ENCODE measurements around the gene ADAM12. TPM values are rescaled to one million over a fixed set of nuclear protein-coding genes. Genes with fewer than 3 reads are reported as not detected.
"Not testable (repeated sequence)": the region's sequence is repeated elsewhere in the genome, so short reads cannot be mapped to it uniquely, and the experiment has no call there.

The ADAM12 gene
- total RNA-seq, 1 donor from 2014 or later = 1.3 TPM

GRCh38 chr10:126380352-126381076 is 7.8 kb downstream of the ADAM12 start:
- no peak for DNase-seq (ENCODE audit: low spot score)
- intact Hi-C loops (cut with DNase I) = no loop called here

GRCh38 chr10:126379166-126379565 is 9.1 kb downstream of the ADAM12 start:
- intact Hi-C loops (cut with DNase I); DNase-seq (ENCODE audit: low spot score): not testable (repeated sequence)

- intact Hi-C loops (cut with DNase I) = no loop called here
- DNase-seq (ENCODE audit: low spot score) = no peak
Observed at GRCh38 chr10:126376956-126377355, 11.3 kb downstream of the ADAM12 start.

- intact Hi-C loops (cut with DNase I) = no loop called here
Observed at GRCh38 chr10:126375926-126376554, 12.2 kb downstream of the ADAM12 start.

GRCh38 chr10:126375299-126375698 is 13.0 kb downstream of the ADAM12 start:
- intact Hi-C loops (cut with DNase I) = no loop called here
- no peak for DNase-seq (ENCODE audit: low spot score)

More at GRCh38 chr10:126375926-126376554, 12.2 kb downstream of the ADAM12 start:
- DNase-seq (ENCODE audit: low spot score) = no peak

GRCh38 chr10:126374435-126374834 is 13.8 kb downstream of the ADAM12 start:
- no peak for DNase-seq (ENCODE audit: low spot score)
- intact Hi-C loops (cut with DNase I) = no loop called here

GRCh38 chr10:126373972-126374371 is 14.3 kb downstream of the ADAM12 start:
- intact Hi-C loops (cut with DNase I) = no loop called here
- no peak for DNase-seq (ENCODE audit: low spot score)

GRCh38 chr10:126373147-126373546 is 15.1 kb downstream of the ADAM12 start:
- intact Hi-C loops (cut with DNase I) = no loop called here
- no peak for DNase-seq (ENCODE audit: low spot score)

GRCh38 chr10:126372396-126372795 is 15.9 kb downstream of the ADAM12 start:
- intact Hi-C loops (cut with DNase I) = no loop called here
- DNase-seq (ENCODE audit: low spot score) = no peak

GRCh38 chr10:126369125-126369710 is 19.1 kb downstream of the ADAM12 start:
- no peak for DNase-seq (ENCODE audit: low spot score)
- intact Hi-C loops (cut with DNase I) = no loop called here

- intact Hi-C loops (cut with DNase I) = no loop called here
- no peak for DNase-seq (ENCODE audit: low spot score)
Observed at GRCh38 chr10:126357169-126357568, 31.1 kb downstream of the ADAM12 start.

- intact Hi-C loops (cut with DNase I) = no loop called here
- no peak for DNase-seq (ENCODE audit: low spot score)
Observed at GRCh38 chr10:126353666-126354065, 34.6 kb downstream of the ADAM12 start.

- no peak for DNase-seq (ENCODE audit: low spot score)
- intact Hi-C loops (cut with DNase I) = no loop called here
Observed at GRCh38 chr10:126352453-126352852, 35.8 kb downstream of the ADAM12 start.

GRCh38 chr10:126351021-126351420 is 37.3 kb downstream of the ADAM12 start:
- DNase-seq (ENCODE audit: low spot score) = no peak
- intact Hi-C loops (cut with DNase I) = no loop called here

- intact Hi-C loops (cut with DNase I) = no loop called here
- DNase-seq (ENCODE audit: low spot score) = no peak
Observed at GRCh38 chr10:126350216-126350992, 37.9 kb downstream of the ADAM12 start.

GRCh38 chr10:126349676-126350075 is 38.6 kb downstream of the ADAM12 start:
- no peak for DNase-seq (ENCODE audit: low spot score)
- intact Hi-C loops (cut with DNase I) = no loop called here

- intact Hi-C loops (cut with DNase I) = no loop called here
- no peak for DNase-seq (ENCODE audit: low spot score)
Observed at GRCh38 chr10:126349101-126349500, 39.2 kb downstream of the ADAM12 start.

- intact Hi-C loops (cut with DNase I); DNase-seq (ENCODE audit: low spot score): not testable (repeated sequence)
Observed at GRCh38 chr10:126343496-126343895, 44.8 kb downstream of the ADAM12 start.

- intact Hi-C loops (cut with DNase I) = no loop called here
- no peak for DNase-seq (ENCODE audit: low spot score)
Observed at GRCh38 chr10:126342680-126343079, 45.6 kb downstream of the ADAM12 start.

GRCh38 chr10:126341491-126341890 is 46.8 kb downstream of the ADAM12 start:
- intact Hi-C loops (cut with DNase I) = no loop called here
- DNase-seq (ENCODE audit: low spot score) = no peak

Measured in cardiac septum (tissue), 1 donor.